SJSA1 (cell line): ENCODE measurements around the gene CCNH. TPM values are rescaled to one million over a fixed set of nuclear protein-coding genes. Genes with fewer than 3 reads are reported as not detected.

Source experiments
- DNase-seq, 2 experiments: peaks; one replicate each; pipeline ENCODE4 v3.0.0-alpha.2; 2015 to 2020; ENCODE audit warnings: low spot score in 2 of 2, low read depth in 1 of 2
- H3K27ac ChIP-seq: fragments of 250-450 bp; sonication (Bioruptor Pico); 2 replicates; pipeline ENCODE4 v1.5.1; 2020; ENCODE audit warnings: mild to moderate bottlenecking, moderate library complexity
- H3K27me3 ChIP-seq: fragments of 250-450 bp; sonication (Bioruptor Pico); replicated peaks from 2 replicates; pipeline ENCODE4 v1.5.1; 2020; ENCODE audit warnings: mild to moderate bottlenecking, moderate library complexity
- H3K36me3 ChIP-seq: fragments of 250-450 bp; sonication (Bioruptor Pico); 2 replicates; pipeline ENCODE4 v1.5.1; 2020; ENCODE audit warnings: mild to moderate bottlenecking
- H3K4me1 ChIP-seq: fragments of 250-450 bp; sonication (Bioruptor Pico); replicated peaks from 2 replicates; pipeline ENCODE4 v1.6.1; 2021; ENCODE audit warnings: mild to moderate bottlenecking
- H3K4me3 ChIP-seq: fragments of 250-450 bp; sonication (Bioruptor Pico); 2 replicates; pipeline ENCODE4 v1.5.1; 2020; ENCODE audit warnings: mild to moderate bottlenecking
- H3K9me3 ChIP-seq: fragments of 250-450 bp; sonication (Bioruptor Pico); replicated peaks from 2 replicates; pipeline ENCODE4 v1.5.1; 2020; ENCODE audit warnings: mild to moderate bottlenecking
- total RNA-seq: library from RNA; depleted of rRNA; stranded (reverse); fragments of >200 nt; shearing (Covaris generic); gene quantifications from 2 replicates; pipeline ENCODE4 v1.2.3, GENCODE V29; 2014; rRNA removed

The CCNH gene
- 69.4 and 141 TPM in 2 replicates for total RNA-seq

GRCh38 chr5:87412630-87413342, at the start of gene CCNH:
Gene CCNH (minus strand): TSS chr5:87412930. CDS start chr5:87412794, 136 bp downstream.
- Histone ChIP-seq H3K27ac (peak within 1 kb of the TSS; percentile 81), H3K4me3 (peak within 1 kb of the TSS; percentile 61), H3K9me3 (no peaks in the 10 kb centered on the region), H3K4me1 (peaks cover 9% of the 10 kb centered on the region), H3K36me3 (peaks cover 34% of the 10 kb centered on the region), H3K27me3 (no peaks in the 10 kb centered on the region)
- DNase-seq = peak; percentile 91 to 98

GRCh38 chr5:87457706-87458105, 45.0 kb upstream of the CCNH start:
- no peak overlapping the region for H3K27ac ChIP-seq
- no peaks in the 10 kb centered on the region for H3K4me1 ChIP-seq
- no peak overlapping the region for H3K4me3 ChIP-seq
- H3K9me3 ChIP-seq = no peaks in the 10 kb centered on the region
- no peaks in the 10 kb centered on the region; the same call in 1 of the 2 replicates for H3K27me3 ChIP-seq
- DNase-seq = no peak
- H3K36me3 ChIP-seq = no peaks in the 10 kb centered on the region

- Histone ChIP-seq H3K27ac (no peak overlapping the region), H3K4me3 (no peak overlapping the region), H3K9me3 (no peaks in the 10 kb centered on the region), H3K4me1 (no peaks in the 10 kb centered on the region), H3K27me3 (peaks cover 11% of the 10 kb centered on the region), H3K36me3 (no peaks in the 10 kb centered on the region)
- DNase-seq = no peak
Observed at GRCh38 chr5:87453801-87454200, 41.1 kb upstream of the CCNH start.

- DNase-seq = no peak
- H3K27me3 ChIP-seq = peaks cover 11% of the 10 kb centered on the region
- no peak overlapping the region for H3K4me3 ChIP-seq
- H3K27ac ChIP-seq = no peak overlapping the region
- no peaks in the 10 kb centered on the region for H3K4me1 ChIP-seq
- no peaks in the 10 kb centered on the region for H3K36me3 ChIP-seq
- H3K9me3 ChIP-seq = no peaks in the 10 kb centered on the region
Observed at GRCh38 chr5:87452837-87453236, 40.1 kb upstream of the CCNH start.

GRCh38 chr5:87442419-87442818, 29.7 kb upstream of the CCNH start:
- Histone ChIP-seq H3K4me3 (no peak overlapping the region), H3K36me3 (no peaks in the 10 kb centered on the region), H3K9me3 (no peaks in the 10 kb centered on the region), H3K27me3 (0 out of 2 replicates have a peak, but pooled peaks cover 4% of the 10 kb centered on the region), H3K4me1 (no peaks in the 10 kb centered on the region), H3K27ac (no peak overlapping the region)
- DNase-seq = no peak

- no peak for DNase-seq
- Histone ChIP-seq H3K4me1 (no peaks in the 10 kb centered on the region), H3K36me3 (no peaks in the 10 kb centered on the region), H3K27ac (no peak overlapping the region), H3K4me3 (no peak overlapping the region), H3K9me3 (no peaks in the 10 kb centered on the region), H3K27me3 (0 out of 2 replicates have a peak, but pooled peaks cover 4% of the 10 kb centered on the region)
Observed at GRCh38 chr5:87438231-87438630, 25.5 kb upstream of the CCNH start.

GRCh38 chr5:87437724-87438123, 25.0 kb upstream of the CCNH start:
- no peaks in the 10 kb centered on the region for H3K9me3 ChIP-seq
- H3K4me3 ChIP-seq = no peak overlapping the region
- H3K27me3 ChIP-seq = 0 out of 2 replicates have a peak, but pooled peaks cover 3% of the 10 kb centered on the region
- H3K4me1 ChIP-seq = no peaks in the 10 kb centered on the region
- no peak overlapping the region for H3K27ac ChIP-seq
- no peaks in the 10 kb centered on the region for H3K36me3 ChIP-seq
- no peak for DNase-seq

- H3K4me1 ChIP-seq = no peaks in the 10 kb centered on the region
- no peaks in the 10 kb centered on the region for H3K36me3 ChIP-seq
- H3K9me3 ChIP-seq = no peaks in the 10 kb centered on the region
- DNase-seq = no peak
- no peak overlapping the region for H3K4me3 ChIP-seq
- no peaks in the 10 kb centered on the region for H3K27me3 ChIP-seq
- no peak overlapping the region for H3K27ac ChIP-seq
Observed at GRCh38 chr5:87435144-87435694, 22.5 kb upstream of the CCNH start.

- no peak for DNase-seq
- no peak overlapping the region for H3K4me3 ChIP-seq
- H3K9me3 ChIP-seq = no peaks in the 10 kb centered on the region
- H3K27me3 ChIP-seq = no peaks in the 10 kb centered on the region
- no peaks in the 10 kb centered on the region for H3K4me1 ChIP-seq
- no peak overlapping the region for H3K27ac ChIP-seq
- no peaks in the 10 kb centered on the region for H3K36me3 ChIP-seq
Observed at GRCh38 chr5:87434461-87434860, 21.7 kb upstream of the CCNH start.

GRCh38 chr5:87433945-87434344, 21.2 kb upstream of the CCNH start:
- Histone ChIP-seq H3K9me3 (no peaks in the 10 kb centered on the region), H3K4me1 (no peaks in the 10 kb centered on the region), H3K4me3 (no peak overlapping the region), H3K36me3 (no peaks in the 10 kb centered on the region), H3K27ac (no peak overlapping the region), H3K27me3 (no peaks in the 10 kb centered on the region)
- DNase-seq = no peak

GRCh38 chr5:87432460-87432859, 19.7 kb upstream of the CCNH start:
- no peak overlapping the region for H3K27ac ChIP-seq
- H3K9me3 ChIP-seq = no peaks in the 10 kb centered on the region
- H3K36me3 ChIP-seq = no peaks in the 10 kb centered on the region

GRCh38 chr5:87430863-87431457, 18.2 kb upstream of the CCNH start:
- Histone ChIP-seq H3K4me1 (no peaks in the 10 kb centered on the region), H3K9me3 (no peaks in the 10 kb centered on the region), H3K27me3 (no peaks in the 10 kb centered on the region), H3K27ac (no peak overlapping the region), H3K36me3 (no peaks in the 10 kb centered on the region), H3K4me3 (no peak overlapping the region)
- DNase-seq = no peak

More at GRCh38 chr5:87432460-87432859, 19.7 kb upstream of the CCNH start:
- DNase-seq = no peak
- Histone ChIP-seq H3K27me3 (no peaks in the 10 kb centered on the region), H3K4me3 (no peak overlapping the region), H3K4me1 (no peaks in the 10 kb centered on the region)

- H3K27ac ChIP-seq = no peak overlapping the region
- H3K36me3 ChIP-seq = no peaks in the 10 kb centered on the region
- no peaks in the 10 kb centered on the region for H3K9me3 ChIP-seq
- H3K4me1 ChIP-seq = no peaks in the 10 kb centered on the region
- H3K27me3 ChIP-seq = 0 out of 2 replicates have a peak, but pooled peaks cover 3% of the 10 kb centered on the region
- DNase-seq = no peak
- no peak overlapping the region for H3K4me3 ChIP-seq
Observed at GRCh38 chr5:87423755-87424154, 11.0 kb upstream of the CCNH start.

- no peak for DNase-seq
- no peaks in the 10 kb centered on the region for H3K9me3 ChIP-seq
- no peaks in the 10 kb centered on the region for H3K36me3 ChIP-seq
- H3K4me3 ChIP-seq = no peak overlapping the region
- no peak overlapping the region for H3K27ac ChIP-seq
- no peaks in the 10 kb centered on the region for H3K4me1 ChIP-seq
- 0 out of 2 replicates have a peak, but pooled peaks cover 3% of the 10 kb centered on the region for H3K27me3 ChIP-seq
Observed at GRCh38 chr5:87421307-87421706, 8.6 kb upstream of the CCNH start.
